NB4 (cell line): ENCODE measurements around the gene STK24.
A peak's percentile ranks its signal among the peaks of the same experiment; 100 is the strongest.

Experiments
- DNase-seq: peaks from one replicate; pipeline ENCODE4 v3.0.0; 2010; ENCODE audit warnings: low read depth
- H3K4me3 ChIP-seq: one replicate; pipeline ENCODE4 v1.5.1; 2011; ENCODE audit warnings: mild to moderate bottlenecking, low read depth, low read length, moderate library complexity
- CTCF ChIP-seq: IDR thresholded peaks from one replicate; pipeline ENCODE4 v1.5.1; 2012; ENCODE audit warnings: low read depth, low read length
- MAX ChIP-seq: IDR thresholded peaks from 2 replicates; pipeline ENCODE4 v1.6.1; 2011; ENCODE audit warnings: low read depth, low read length
- MYC ChIP-seq: IDR thresholded peaks from 2 replicates; pipeline ENCODE4 v1.6.1; 2011; ENCODE audit warnings: low read depth, low read length
- POLR2A ChIP-seq: IDR thresholded peaks from 2 replicates; pipeline ENCODE4 v1.6.1; 2011; ENCODE audit warnings: mild to moderate bottlenecking; ENCODE audit not compliant: insufficient read length; ENCODE audit errors: extremely low read depth

Gene STK24

DNA sequence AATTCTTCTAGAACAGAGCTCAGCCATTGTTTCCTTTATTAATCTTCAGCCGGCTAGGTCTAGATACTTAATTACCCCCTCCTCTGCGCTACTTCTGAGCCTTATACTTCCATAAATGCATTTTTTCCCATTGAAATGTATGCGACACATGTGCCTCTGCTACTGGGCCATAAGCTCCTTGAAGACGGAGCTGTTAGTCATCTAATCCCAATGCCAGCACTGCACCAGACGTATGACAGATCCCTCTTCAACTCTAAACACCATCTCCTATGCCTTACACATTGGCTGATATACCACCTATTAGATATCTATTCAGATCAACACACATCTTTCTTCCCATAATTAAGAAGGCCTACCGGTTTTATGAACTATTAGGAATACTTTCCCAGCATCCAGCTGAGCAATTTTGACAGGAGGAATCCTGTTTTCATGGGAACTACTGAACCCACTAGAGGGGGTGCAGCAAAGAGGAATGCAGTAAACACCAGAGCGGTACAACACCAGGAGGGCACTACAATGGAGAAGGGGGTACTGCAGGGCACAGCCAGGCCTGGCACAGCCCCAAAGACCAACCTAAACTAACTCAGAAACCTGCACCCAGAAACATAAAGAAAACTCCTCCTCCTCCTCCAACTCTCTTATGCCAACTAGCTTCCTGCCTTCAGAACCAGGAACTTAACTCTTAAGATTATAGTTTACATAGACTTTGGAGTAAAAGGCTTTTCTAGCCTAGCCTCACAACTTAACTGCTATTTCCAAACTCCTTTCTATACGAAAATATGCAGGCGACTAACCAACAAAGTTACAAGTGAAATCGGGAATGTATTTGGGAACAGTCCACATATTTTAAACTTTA, 18.7 kb downstream of the STK24 start:
- no peak overlapping the region for H3K4me3 ChIP-seq
- DNase-seq, result no peak
- no peak for TF ChIP-seq CTCF
- no peak for TF ChIP-seq POLR2A
- no peak for TF ChIP-seq MAX
- TF ChIP-seq MYC, result no peak

DNA sequence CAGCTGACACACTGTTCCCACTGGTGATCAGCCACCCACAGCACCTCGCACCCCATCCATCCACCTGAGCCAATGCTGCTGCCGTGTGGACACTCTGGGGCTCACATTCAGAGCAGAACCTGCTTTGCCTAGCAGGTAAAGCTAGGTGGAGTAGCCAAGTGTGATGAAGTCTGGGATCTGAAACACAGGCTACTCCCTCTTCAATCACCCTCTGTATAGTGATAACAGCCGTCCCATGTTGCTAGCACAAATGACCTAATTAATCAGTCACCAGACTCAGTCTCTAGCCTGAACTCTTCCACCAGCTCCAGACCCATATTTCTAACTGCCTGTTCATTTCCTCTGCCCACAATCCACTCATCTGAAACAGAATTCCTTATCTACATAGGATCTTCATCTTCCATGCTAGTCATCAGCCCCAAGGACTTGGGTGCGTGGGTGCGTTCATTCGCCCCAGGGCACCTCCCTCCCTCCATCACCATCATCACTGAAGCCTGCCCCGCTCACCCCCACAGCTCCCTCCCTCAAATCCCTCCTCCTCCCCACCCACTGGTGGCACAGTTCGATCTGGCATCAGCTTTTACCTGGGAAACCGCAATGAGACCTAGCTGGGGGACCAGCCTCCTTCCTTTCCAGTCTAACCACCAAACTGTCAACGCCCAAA, 19.8 kb downstream of the STK24 start:
- no peak for DNase-seq
- no peak overlapping the region for H3K4me3 ChIP-seq
- TF ChIP-seq MYC (no peak), MAX (no peak), POLR2A (no peak), CTCF (no peak)

GRCh38 chr13:98556142-98556816, 20.6 kb downstream of the STK24 start:
- DNase-seq, result no peak
- H3K4me3 ChIP-seq, result no peak overlapping the region
- TF ChIP-seq POLR2A (no peak), MAX (no peak), MYC (no peak), CTCF (no peak)

DNA sequence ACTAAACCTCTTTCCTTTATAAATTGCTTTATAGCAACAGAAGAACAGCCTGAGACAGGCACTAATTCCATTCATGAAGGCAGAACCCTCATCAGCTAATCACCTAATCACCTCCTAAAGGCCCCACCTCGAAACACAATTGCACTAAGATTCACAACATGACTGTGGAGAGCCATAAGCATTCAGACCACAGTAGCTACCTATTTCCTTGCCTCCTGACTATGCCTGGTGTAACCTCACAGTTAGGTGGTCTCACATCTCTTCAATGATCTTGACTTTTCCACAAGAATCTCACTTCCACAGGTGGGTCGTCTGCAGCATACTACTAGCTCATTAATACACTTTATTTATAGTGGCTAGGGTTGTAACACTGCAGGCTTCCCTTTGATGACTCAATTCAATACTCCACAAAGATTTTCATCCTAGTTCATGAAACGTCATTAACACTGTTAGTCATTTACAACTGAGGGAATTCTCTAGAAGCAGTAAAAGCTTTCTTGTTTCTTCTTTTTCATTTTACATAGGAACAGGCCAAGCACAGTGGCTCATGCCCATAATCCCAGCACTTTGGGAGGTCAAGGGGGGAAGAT, 27.1 kb downstream of the STK24 start:
- TF ChIP-seq CTCF, result no peak
- TF ChIP-seq MAX, result no peak
- TF ChIP-seq MYC, result no peak
- TF ChIP-seq POLR2A, result no peak
- H3K4me3 ChIP-seq, result no peak overlapping the region
- no peak for DNase-seq

GRCh38 chr13:98549006-98549727, 27.7 kb downstream of the STK24 start:
- no peak overlapping the region for H3K4me3 ChIP-seq
- peak; percentile 87 for DNase-seq
- TF ChIP-seq POLR2A (no peak), MYC (peak; percentile 64; the same call in 1 of the 2 replicates), MAX (peak; percentile 68; the same call in 1 of the 2 replicates)
